ENCODE measurements around the gene PDCD6IP. TPM values are rescaled to one million over a fixed set of nuclear protein-coding genes. Genes with fewer than 3 reads are reported as not detected.
A peak's percentile ranks its signal among the peaks of the same experiment; 100 is the strongest.
"Not testable (repeated sequence)": the region's sequence is repeated elsewhere in the genome, so short reads cannot be mapped to it uniquely, and the experiment has no call there.

The PDCD6IP gene
- total RNA-seq, 4 donors from 2014 or later, result 93.9 to 181 (median 127) TPM

DNA sequence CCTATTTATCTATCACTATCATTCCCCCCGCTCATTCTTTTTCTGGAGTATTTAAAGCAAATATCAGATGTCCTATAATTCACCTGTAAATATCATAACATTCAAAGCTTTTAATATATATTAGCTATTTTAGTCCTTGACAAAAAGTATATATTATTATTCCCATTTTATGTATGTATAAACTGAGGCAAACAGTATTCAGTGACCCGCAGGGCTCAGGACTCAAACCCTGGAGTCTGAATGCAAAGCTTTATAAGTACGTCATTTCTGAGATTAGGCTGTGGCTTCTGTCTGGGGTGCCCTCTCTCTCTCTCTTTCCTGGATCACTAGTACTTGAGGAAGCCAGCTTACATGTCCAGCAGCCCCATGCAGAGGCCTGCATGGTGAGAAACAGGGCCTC lies 20.4 kb upstream of the PDCD6IP start:
- in situ Hi-C loops (cut with MboI; ENCODE audit: low sequenced_read_pairs in 4 of 4), result no loop called here
- intact Hi-C loops (cut with DNase I; ENCODE audit: low total_unique reads), result no loop called here
- Histone ChIP-seq H3K27me3 (no peaks in the 10 kb centered on the region), H3K9me3 (no peaks in the 10 kb centered on the region), H3K36me3 (no peaks in the 10 kb centered on the region), H3K27ac (no peak overlapping the region), H3K4me3 (no peak overlapping the region), H3K4me1 (no peaks in the 10 kb centered on the region)
- no peak for ATAC-seq
- no peak for TF ChIP-seq POLR2A (IDR thresholded peaks at IDR 0.05)
- no peak for DNase-seq

GRCh38 chr3:33779751-33780150 lies 18.7 kb upstream of the PDCD6IP start:
- no peaks in the 10 kb centered on the region for H3K4me1 ChIP-seq
- intact Hi-C loops (cut with DNase I; ENCODE audit: low total_unique reads), result no loop called here
- no peaks in the 10 kb centered on the region for H3K36me3 ChIP-seq
- no peak overlapping the region for H3K27ac ChIP-seq
- in situ Hi-C loops (cut with MboI; ENCODE audit: low sequenced_read_pairs in 4 of 4), result loop anchor here in 3 of 4 donors (5.0 to 10.0 kb wide), 3 partner anchors 55 to 145 kb away; no protein-coding TSS in a partner anchor
- H3K27me3 ChIP-seq, result no peaks in the 10 kb centered on the region
- H3K9me3 ChIP-seq, result no peaks in the 10 kb centered on the region
- TF ChIP-seq CTCF (IDR thresholded peaks at IDR 0.05 in 4 of 5, conservative IDR thresholded peaks at IDR 0.05 in 1 of 5) (no peak), POLR2A (IDR thresholded peaks at IDR 0.05) (no peak)
- H3K4me3 ChIP-seq, result no peak overlapping the region
- ATAC-seq, result no peak
- no peak for DNase-seq

- H3K27me3 ChIP-seq; H3K9me3 ChIP-seq; H3K27ac ChIP-seq; H3K36me3 ChIP-seq; intact Hi-C loops (cut with DNase I; ENCODE audit: low total_unique reads); DNase-seq; H3K4me3 ChIP-seq; ATAC-seq; H3K4me1 ChIP-seq: not testable (repeated sequence)
- in situ Hi-C loops (cut with MboI; ENCODE audit: low sequenced_read_pairs in 4 of 4), result loop anchor here in 3 of 4 donors (5.0 to 10.0 kb wide), 3 partner anchors 57 to 147 kb away; no protein-coding TSS in a partner anchor
Measured at GRCh38 chr3:33781413-33781812, 17.0 kb upstream of the PDCD6IP start.

- ATAC-seq (no peak), DNase-seq (no peak)
- Histone ChIP-seq H3K9me3 (no peaks in the 10 kb centered on the region), H3K4me1 (no peaks in the 10 kb centered on the region), H3K4me3 (peak overlapping the region in 3 of 4 donors; percentile 22 to 48 (median 37)), H3K27ac (no peak overlapping the region), H3K27me3 (no peaks in the 10 kb centered on the region), H3K36me3 (no peaks in the 10 kb centered on the region)
- in situ Hi-C loops (cut with MboI; ENCODE audit: low sequenced_read_pairs in 4 of 4) (loop anchor here in 3 of 4 donors (5.0 to 10.0 kb wide), 3 partner anchors 62 to 152 kb away; no protein-coding TSS in a partner anchor), intact Hi-C loops (cut with DNase I; ENCODE audit: low total_unique reads) (loop anchor here (1.0 kb wide), 3 partner anchors 68 to 150 kb away; partner anchors contain the start of gene CLASP2)
- TF ChIP-seq CTCF (IDR thresholded peaks at IDR 0.05 in 4 of 5, conservative IDR thresholded peaks at IDR 0.05 in 1 of 5) (no peak), POLR2A (IDR thresholded peaks at IDR 0.05) (no peak)
Measured at GRCh38 chr3:33786565-33787327, 11.7 kb upstream of the PDCD6IP start.

- in situ Hi-C loops (cut with MboI; ENCODE audit: low sequenced_read_pairs in 4 of 4), result loop anchor here in 3 of 4 donors (5.0 to 10.0 kb wide), 3 partner anchors 63 to 153 kb away; no protein-coding TSS in a partner anchor
Measured at GRCh38 chr3:33787328-33788009, 11.0 kb upstream of the PDCD6IP start.

More at GRCh38 chr3:33787328-33788009, 11.0 kb upstream of the PDCD6IP start:
- Histone ChIP-seq H3K4me1 (no peaks in the 10 kb centered on the region), H3K36me3 (no peaks in the 10 kb centered on the region), H3K4me3 (peak overlapping the region in 3 of 4 donors; percentile 22 to 48 (median 37)), H3K27me3 (no peaks in the 10 kb centered on the region), H3K9me3 (no peaks in the 10 kb centered on the region), H3K27ac (no peak overlapping the region)
- peak; percentile 83 to 93 for ATAC-seq
- no peak for TF ChIP-seq POLR2A (IDR thresholded peaks at IDR 0.05)
- peak; percentile 40 to 81 (median 64) for TF ChIP-seq CTCF (IDR thresholded peaks at IDR 0.05 in 4 of 5, conservative IDR thresholded peaks at IDR 0.05 in 1 of 5)
- DNase-seq, result peak; percentile 9 to 41
- intact Hi-C loops (cut with DNase I; ENCODE audit: low total_unique reads), result loop anchor here (1.0 kb wide), 3 partner anchors 69 to 151 kb away; partner anchors contain the start of gene CLASP2

Data from gastrocnemius medialis (tissue), 4 donors.